ENCODE data around the gene DNAJC30.
"Not testable (repeated sequence)": the region's sequence is repeated elsewhere in the genome, so short reads cannot be mapped to it uniquely, and the experiment has no call there.

DNAJC30 gene

DNA sequence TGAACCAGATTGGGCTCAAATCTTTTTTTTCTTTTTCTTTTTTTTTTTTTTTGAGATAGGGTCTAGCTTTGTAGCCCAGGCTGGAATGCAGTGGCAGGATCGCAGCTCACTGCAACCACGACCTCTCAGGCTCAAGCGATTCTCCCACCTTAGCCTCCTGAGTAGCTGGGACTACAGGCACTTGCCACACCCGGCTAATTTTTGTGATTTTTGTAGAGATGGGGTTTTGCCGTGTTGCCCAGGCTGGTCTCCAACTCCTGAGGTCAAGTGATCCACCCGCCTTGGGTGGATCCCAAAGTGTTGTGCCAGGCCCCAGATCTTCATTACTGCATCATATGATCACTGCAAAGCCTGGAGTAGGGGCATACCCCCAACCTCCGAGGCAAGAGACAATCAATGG is 2.8 kb downstream of the DNAJC30 start:
- DNase-seq: no peak

GRCh38 chr7:73679709-73680108 is 3.5 kb downstream of the DNAJC30 start:
- DNase-seq: no peak

DNA sequence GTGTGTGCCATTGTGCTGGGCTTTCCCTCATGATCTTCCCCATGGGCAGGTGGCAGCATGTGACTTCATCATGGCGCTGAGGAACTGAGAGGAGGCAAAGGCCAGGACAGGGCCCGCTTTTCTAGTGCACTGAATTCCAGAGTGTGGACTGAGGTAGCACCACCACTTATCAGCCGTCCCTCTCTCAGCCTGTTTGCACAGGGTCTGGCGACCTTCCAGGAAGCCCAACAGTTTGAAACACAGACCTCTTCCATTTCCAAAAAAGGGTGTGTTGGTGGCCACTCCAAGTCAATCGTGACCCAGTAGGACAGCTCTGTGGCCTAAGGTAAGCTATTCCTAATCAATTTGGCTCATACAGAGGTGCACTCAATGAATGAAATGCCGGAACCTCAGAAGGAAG is 4.4 kb downstream of the DNAJC30 start:
- no peak for DNase-seq

GRCh38 chr7:73676062-73676461 is 7.2 kb downstream of the DNAJC30 start:
- not testable (repeated sequence) for DNase-seq

DNA sequence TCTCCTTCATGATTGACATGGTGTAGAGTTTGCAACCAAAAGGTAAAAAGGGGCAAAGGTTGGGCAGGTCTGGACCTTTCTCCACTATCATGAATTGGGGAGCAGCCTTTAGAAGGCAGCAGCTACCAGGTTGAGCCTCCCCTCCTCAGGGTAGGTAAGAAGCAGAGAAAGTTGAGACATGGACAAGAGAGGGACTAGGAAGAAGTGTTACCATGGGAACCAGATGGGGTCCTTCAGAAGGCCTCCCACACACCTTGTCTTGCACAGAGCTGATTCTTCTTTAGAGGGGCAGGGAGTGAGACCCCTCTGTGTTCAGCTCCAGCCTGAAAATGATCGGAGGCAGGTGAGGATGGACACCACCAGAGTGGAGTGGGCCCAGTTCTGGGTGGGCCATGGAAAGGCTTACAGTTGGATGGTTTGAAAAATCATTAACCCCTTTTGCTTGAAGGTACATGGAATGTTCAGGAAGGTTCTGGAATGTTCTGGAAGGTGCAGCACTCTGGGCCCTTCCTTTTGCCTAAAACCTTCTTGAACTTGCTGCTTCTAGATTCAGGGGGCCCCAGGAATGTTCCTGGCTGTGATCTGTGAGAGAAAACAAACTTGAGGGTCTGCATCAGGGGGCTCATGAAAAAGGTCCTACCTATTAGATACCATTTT is 8.7 kb downstream of the DNAJC30 start:
- DNase-seq: no peak

DNA sequence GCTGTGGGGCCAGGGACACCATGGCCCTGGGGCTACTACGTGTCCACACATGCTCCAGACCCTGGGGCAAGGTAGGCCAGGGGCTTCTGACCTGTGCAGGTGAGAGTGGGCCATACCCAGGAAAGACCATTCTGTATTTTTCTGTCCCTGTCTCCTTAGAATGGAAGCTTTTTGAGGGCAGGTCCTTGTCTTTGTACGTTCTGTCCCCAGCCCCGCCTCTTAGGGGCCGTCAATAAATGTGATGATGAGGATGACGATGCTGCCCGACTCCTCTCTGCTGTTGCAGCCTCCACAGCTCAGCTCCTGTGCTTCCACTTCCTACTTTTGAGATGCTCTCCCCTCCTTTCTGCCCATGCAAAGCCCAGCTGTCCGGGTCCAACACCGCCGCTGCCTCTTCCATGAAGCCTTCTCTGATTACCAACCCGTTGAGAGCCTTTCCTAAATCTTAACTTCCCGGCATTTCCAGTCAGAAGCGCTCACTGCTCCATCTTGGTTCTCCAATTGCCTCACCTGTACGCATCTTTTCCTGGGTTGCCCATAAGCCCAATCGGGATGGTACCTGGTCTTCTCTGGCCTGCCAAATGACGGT is 11.3 kb downstream of the DNAJC30 start:
- DNase-seq: no peak

DNA sequence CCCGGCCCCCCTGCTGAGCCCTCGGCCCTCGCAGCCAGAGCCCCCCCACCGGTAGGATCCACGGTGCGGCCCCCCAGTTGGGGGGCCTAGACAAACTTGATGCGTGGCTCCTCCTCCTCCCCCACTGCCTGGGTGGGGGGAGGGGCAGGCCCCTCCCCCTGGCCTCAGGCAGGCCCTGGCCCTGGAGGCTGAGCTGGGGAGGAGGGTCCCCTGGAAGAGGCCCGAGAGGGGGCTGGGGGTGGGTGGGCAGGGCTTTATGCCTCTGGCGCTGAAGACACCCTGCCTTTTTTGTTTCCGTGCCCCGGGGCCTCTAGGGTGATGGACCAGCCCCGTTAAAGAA is 12.0 kb downstream of the DNAJC30 start:
- DNase-seq: no peak

- no peak for DNase-seq
Measured at GRCh38 chr7:73669858-73670385, 13.3 kb downstream of the DNAJC30 start.

DNA sequence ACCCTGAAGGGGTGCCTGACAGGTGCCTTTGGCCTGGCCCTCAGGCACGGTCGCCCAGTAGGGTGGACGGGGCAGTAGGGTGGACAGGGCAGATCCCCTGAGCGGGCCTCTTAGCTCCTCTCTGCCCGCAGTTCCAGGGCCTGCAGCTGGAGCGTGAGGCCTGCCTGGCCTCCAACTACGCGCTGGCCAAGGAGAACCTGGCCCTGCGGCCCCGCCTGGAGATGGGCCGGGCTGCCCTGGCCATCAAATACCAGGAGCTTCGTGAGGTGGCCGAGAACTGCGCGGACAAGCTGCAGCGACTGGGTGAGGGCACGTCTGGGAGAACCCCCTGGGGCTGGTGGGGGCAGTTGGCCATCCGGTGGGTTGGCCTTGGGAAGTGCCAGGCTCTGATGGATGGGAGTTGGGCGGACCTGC is 14.0 kb downstream of the DNAJC30 start:
- no peak for DNase-seq

GRCh38 chr7:73668886-73669230 is 14.4 kb downstream of the DNAJC30 start:
- no peak for DNase-seq

DNA sequence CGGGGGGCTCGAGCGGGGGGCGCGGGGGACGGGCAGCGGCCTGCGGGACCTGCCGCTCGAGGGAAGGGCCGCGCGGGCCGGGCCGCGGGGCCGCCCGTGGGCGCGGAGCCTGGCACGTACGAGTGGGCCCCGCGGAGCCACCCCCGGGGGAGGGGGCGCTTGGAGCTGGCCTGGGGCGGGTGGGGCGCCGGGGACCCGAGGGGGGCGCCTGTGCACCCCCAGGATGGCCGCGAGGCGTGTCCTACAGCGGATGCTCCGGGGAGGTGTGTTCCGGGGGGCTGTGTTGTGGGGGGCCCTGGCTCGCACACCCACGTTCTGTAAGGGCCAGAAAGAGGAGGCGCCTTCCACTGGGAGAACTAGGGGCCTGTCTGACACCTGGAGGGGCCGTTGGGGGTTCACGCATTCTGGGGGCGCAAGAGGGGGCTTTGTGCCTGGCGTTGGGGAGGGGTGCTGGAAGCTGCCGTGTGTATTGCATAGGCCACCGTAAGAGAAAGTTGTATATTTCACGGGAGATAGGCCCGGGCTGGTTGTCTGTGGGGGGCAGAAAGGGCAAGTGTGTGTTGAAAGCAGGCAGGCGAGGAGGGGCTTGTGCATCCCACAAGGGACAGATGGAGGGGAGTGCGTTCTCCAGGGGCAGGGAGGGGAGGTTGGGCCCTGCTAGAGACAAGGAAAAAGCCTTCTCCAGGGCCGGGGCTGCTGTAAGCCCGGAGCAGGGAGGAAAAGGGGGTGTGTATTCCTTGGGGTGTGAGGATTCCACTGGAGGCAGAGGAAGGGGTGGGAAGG is 15.0 kb downstream of the DNAJC30 start:
- no peak for DNase-seq

GRCh38 chr7:73667344-73668102 is 15.7 kb downstream of the DNAJC30 start, which contains the start of gene VPS37D:
VPS37D (plus strand) TSS chr7:73667831; CDS start chr7:73667959, 128 bp downstream.
- peak; percentile 92 for DNase-seq

DNA sequence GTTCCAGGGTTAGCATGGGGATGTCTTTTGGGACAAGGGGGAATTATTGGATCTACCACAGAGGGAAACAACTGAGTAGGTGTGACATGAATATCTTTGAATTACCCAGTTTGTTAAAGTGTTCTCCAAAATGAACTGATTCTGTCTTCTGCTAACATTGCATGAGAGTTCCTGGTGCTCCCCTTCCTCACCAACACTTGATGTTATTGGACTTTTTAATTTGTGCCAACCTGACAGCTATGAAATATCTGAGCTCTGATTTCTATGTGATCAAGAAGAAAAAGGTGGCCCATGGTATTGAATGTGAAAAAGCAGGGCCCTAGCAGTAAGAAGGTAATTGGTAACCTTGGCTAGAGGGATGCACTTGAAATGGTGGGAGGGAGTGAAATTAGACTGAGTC is 20.2 kb downstream of the DNAJC30 start:
- DNase-seq: no peak

DNA sequence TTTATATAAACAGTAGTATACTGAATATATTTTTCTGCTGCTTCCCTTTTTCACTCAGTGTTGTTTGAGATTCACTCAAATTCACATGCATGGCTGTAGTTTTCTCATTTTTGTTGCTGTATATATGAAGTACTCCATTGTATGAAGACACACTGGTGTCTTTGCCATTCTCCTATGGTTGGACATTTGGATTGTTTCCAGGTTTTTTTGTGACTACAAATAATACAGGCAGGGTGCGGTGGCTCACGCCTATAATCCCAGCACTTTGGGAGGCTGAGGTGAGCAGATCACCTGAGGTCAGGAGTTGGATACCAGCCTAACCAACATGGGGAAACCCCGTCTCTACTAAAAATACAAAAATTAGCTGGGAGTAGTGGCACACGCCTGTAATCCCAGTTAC is 22.7 kb downstream of the DNAJC30 start:
- DNase-seq: not testable (repeated sequence)

DNA sequence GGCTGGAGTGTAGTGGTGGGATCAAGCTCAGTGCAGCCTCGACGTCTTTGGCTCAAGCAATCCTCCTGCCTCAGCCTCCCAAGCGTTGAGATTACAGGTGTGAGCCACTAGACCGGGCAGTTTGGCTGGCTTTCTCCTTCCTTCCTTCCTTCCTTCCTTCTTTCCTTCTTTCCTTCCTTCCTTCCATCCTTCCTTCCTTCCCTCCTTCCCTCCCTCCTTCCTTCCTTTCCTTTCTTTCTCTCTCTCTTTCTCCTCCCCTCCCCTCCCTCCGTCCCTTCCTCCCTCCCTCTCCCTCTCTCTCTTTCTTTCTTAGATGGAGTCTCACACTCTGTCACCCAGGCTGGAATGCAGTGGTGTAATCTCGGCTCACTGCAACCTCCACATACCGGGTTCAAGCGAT is 23.3 kb downstream of the DNAJC30 start:
- DNase-seq: no peak

DNA sequence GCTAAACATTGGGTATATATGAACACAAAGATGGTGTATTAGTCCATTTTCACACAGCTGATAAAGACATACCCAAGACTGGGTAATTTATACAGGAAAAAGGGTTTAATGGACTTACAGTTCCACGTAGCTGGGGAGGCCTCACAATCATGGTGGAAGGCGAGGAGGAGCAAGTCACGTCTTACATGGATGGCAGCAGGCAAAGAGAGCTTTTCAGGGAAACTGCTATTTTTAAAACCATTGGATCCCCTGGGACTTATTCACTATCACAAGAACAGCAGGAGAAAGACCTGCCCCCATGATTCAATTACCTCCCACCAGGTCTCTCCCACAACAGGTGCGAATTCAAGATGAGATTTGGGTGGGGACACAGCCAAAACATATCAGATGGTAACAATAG is 27.9 kb downstream of the DNAJC30 start:
- DNase-seq: not testable (repeated sequence)

DNA sequence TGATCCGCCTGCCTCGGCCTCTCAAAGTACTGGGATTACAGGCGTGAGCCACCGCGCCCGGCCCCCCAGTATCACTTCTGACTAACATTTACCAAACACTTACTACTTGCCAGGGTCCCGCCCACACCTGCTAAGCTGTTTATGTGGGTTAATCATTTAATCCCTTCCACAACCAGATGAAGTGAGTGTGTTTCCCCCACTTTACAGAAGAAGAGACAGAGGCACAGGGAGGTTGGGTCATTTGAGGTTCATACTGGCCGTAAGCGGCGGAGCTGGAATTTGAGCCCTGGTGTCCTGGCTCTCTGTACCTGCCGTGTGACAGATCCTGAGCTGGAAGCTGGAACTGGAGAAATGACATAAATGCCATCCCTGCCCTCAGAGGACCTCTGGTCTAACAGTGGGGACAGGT is 30.7 kb downstream of the DNAJC30 start:
- no peak for DNase-seq

GRCh38 chr7:73650524-73650923 is 32.7 kb downstream of the DNAJC30 start:
- DNase-seq: no peak

DNA sequence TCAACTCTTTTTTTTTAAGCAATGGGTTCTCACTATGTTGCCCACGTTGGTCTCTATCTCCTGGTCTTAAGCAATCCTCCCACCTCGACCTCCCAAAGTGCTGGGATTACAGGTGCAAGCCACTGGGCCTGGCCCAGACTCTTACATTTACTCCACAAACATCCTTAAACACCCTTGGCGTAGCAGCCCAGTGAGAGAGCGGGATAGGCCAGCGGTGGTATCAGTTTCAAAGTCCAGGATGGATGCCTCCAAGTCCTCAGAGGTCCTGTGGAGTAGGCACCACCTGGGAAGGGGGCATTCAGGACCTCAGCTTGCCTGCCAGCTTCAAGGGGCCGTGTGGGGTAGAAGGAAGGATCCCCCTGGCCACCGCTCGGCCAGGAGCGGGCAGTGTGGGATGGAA is 33.7 kb downstream of the DNAJC30 start:
- DNase-seq: no peak

GRCh38 chr7:73648593-73649332 is 34.5 kb downstream of the DNAJC30 start:
- DNase-seq: no peak

GRCh38 chr7:73647725-73648592 is 35.3 kb downstream of the DNAJC30 start:
- peak; percentile 36 for DNase-seq
